IPS-NIHi11 (cell line): ENCODE data around the gene KLF15.

Experiments
- DNase-seq: peaks from one replicate; pipeline ENCODE4 v3.0.0; 2012; ENCODE audit warnings: mixed read lengths, low spot score

Gene KLF15

DNA sequence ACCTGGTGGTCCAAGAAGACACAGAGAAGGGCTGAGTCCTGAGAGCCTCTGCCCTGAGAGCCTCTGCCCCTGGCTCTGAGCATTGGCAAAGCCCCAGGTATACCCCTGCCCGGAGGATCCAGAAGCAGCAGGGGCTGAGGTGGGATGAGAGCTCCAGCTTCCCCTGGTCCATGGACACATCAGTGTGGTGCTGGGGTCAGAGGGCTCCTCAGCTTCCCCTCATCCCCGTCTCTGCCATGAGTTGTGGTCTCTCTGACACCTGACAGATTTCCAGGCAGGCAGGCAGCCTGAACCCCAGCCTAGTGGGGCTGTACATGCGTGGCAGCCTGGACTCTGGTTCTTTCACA is 3.5 kb upstream of the KLF15 start:
- DNase-seq, result no peak

GRCh38 chr3:126360046-126360713 is 3.0 kb upstream of the KLF15 start:
- no peak for DNase-seq

DNA sequence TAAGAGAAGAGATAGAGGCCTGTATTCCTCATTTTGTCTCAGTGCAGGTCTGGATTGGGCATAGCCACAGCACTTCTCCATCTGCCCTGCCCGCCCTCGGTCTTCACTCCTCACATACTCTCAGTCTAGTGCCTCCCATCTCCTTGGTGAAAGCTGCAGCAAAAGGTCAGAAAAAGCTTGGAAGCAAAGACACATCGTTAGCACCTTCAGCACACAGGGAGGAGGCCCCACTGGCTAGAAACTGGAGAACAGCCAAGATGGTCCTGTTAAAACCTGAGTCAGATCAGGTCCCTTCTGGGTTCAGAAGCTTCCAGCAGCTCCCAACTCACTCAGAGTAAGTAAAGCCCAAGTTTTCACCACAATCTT is 1.6 kb upstream of the KLF15 start:
- no peak for DNase-seq

DNA sequence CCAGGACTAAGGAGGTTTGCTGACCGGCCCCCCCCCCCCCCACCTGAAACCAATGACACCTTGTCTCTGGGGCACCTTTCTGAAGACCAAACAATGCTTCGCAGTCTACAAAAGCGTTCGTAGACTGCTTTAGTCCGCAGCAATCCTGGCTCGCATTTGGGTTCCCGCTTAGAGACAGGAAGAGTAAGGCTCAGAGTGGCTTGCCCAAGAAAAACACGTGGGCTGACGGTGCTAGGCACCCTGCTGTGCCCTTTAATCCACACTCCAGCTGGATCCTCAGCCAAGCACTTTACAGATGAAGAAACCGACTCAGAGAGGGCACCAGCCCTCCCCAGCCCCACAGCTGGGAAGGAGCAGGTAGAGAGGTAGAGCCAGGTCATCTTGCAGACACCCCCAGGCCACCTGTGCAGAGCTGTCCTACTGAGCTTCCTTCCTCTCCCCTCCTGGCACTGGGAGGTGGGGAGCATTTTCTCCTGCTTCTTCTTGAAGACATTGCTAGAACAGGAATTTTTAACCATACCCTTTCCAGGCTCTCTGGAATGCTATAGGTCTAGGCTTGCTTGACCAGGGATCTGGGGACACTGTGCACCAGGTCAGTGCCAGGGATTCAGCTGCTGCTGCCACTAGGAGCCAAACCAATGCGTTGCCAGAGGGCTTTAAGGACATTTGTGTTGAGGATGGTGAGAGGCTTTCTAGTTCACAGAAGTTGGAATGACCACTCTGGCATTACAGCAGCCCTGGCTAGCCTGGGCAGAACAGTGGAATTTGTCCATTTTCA is 1.0 kb upstream of the KLF15 start:
- DNase-seq, result peak; percentile 51

DNA sequence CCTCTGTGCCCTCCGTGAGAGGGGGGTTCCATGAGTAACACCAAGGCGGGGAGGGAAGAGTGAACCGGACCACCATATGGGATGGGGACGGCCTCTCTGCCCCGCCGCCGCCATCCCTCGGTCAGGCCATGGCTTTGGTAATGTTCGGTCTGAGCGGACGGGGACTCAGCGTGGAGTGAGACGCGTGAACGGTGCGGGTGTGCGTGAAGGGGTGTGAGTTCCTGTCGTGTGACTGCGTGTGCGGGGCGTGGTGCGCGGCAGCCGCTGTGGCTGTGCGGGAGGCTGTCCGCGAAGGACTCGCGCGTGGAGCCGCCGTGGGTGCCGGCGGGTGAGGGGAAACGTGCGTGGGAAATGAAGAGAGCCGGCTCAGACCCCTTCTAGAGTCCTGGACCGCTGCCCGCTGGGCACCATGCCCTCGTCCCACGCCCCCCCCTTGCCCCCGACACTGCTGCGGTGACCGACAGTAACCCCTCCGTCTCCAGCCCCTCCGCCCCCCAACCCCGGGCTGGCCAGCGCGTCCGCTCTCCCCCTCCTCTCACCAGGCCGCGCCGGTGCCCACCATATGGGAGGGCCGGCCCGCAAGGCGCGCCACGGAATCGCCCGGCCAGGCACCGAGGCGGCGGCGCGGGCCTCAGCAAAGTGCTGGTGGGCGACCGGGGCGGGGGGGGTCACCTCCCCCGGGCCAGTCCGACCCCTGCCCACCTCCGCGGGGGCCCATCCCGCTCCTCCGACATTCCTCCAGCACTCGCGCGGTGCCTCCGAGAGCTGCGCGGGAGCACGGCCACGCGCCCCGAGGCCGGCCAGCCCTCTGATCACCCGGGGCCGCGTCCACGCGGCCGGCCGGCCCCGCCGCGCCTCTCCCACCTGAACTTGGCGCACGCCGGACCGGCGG is 589 bp downstream of the KLF15 start:
- DNase-seq, result peak; percentile 63

DNA sequence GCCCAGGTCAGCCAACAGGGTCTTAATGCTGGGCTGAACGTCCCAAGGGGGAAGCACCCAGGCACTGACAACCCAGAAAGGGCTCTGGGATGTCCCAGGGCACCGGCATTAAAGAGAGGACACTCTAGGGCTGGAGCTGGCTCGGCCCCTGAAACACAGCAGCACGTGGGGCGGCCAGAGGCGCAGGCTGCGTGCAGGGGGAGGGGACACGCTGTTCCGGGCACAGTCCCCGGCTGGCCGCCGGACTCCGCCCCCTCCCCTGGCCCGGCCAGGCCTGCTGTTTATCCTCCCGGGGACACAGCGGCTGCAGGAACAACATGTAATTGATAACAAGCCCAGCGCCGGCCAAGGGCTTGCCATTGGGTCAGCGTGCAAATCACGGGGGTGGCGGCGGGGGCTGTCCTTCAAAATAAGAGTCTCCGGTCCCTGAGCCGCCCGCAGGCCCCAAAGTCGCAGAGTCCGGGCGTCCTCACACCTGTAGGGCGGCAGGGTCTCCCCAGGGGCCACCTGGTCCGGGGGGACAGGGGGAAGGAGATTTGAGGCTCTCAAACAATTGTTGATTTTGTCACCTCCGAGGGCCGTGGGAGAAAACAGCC is 1.3 kb downstream of the KLF15 start:
- DNase-seq, result peak; percentile 94

DNA sequence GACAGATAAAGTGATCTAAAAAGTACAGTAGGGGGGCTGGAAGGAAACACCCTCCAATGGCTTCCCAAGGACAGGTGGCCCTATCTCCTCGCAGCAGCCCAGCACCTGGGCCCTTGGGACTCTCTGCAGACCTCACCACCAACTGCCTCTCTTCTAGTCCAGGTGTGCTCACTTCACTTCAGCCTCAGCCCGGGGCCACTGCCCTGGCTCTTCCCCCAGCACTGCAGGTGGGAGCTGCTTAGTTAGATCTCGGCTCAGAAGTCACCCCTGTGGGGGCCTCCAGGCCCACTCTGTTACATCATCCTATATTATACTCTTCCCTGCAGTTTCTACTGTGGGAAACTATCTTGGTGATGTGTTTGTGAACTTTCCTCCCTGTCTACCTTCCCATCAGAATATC is 2.0 kb downstream of the KLF15 start:
- DNase-seq, result no peak

DNA sequence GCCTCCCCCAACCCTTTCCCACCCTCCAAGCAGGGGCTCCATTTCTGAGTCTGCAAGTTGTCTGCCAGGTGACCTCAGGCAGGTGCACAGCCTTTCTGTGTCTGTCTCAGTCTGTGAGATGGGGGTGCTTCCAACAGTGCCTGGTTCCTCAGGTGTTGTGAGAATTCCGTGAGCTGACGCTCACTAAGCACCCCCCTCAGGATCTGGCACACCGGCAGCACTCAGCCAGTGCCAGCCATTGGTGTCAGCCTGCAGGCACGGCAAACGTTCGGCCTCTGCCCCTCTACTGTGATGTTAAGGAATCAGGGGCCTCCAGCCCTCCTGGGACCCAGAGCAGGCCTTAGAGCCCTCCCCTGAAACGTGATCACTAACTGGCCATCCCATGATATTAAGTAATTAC is 2.4 kb downstream of the KLF15 start:
- no peak for DNase-seq

GRCh38 chr3:126353694-126354321 is 3.4 kb downstream of the KLF15 start:
- DNase-seq, result no peak

DNA sequence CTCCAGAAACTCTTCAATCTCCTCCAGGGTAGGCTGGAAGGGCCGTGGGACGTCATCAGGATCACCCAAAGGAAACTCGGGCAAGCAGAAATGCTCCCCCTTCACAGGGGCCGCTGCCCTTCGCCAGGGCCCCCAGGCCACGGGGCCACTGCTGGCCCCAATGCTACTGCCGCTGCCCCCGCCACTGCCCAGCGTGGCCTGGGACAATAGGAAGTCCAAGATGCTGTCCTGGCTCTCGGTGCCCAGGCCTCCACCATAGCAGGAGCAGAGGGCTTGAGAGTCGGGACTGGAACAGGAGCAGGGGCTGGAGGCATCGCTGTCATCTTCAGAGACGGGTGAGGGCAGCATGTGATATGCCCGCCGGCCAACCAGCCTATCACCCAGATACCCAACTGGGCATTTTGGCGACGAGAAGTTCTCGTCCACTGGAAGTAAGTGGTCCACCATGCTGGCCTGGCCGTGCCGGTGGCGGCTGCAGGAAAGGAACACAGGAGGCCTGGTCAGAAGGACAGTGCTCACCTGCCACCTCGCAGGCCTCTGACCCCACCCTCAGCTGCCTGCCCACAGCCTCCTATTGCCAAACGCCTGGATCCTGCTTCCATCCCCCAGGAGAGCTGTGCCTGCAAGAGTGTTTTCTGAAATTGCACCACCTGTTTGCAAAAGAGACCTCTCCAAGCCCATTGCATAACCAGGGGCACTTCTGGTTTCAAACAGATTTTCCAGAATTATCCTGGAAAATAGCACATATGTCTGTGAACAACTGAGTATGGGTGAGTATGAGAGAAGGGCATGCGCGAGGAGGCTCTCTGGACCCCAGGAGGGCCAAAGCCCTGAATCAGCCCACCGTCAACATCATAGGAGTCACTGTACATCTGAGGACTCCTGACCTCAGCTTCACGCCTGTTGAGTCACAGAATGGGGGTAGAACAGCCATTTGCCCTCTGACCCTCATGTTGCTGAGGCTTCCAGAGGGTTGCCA is 4.4 kb downstream of the KLF15 start:
- no peak for DNase-seq

DNA sequence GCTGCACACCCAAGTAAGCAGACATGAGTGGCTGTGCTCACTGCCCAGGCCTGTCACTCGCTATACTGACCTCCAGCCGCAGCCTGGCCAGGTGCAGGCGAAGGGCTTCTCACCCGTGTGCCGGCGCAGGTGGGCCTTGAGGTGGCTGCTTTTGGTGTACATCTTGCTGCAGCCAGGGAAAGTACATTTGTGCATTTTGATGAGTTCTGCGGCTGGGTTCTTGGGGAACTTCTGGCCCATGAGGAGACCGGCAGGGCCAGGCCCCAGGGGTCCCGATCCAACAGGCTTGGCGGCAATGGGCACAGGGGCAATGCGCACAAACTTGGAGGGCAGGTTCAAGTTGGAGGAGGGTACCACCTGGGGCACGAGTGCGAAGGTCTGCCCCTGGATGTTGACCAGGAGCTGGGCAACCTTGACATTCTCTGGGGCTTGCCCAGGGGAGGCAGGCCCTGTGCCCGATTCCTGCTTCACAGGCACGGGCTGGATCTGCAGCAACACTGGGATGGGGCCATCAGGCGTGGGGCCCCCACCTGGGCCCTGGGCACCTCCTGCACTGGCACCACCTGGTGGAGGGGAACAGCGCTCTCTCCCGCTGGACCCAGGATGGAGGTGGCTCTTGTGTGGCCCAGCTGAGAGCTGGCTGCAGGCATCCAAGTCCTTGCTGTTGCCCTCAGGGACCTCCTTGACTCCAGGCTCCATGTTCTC is 5.3 kb downstream of the KLF15 start:
- no peak for DNase-seq

DNA sequence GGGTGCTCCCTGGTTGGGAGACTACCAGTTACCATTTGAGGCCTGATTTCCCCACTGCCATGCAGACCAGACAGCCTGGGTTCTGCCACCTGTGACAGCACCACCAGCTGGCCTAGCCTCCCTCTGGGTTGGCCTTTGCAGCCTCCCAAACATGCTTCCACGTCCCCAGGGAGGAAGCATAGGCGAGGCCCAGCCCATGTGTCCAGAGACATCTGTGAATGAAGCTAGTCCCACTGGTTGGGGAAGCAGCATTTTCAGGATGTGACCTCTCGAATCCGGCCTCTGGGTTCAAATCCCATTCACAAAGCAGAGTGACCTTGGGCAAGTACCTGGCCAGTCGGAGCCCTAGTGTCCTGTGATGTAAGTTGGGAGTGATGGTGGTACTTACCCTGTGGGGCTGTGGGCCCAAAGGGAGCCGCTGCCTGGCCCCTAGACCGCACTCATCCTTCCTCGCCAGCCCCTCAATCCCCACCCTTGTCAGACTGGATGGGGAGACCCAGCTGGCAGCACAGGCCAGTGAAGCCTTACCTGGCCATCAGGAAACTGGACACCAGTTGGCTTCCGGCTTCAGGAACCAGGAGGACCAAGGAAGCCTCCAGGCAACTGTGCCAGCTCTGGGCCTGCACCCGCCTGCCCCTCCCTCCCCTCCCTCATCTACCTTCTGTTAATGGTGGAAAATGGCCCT is 6.0 kb downstream of the KLF15 start:
- no peak for DNase-seq

DNA sequence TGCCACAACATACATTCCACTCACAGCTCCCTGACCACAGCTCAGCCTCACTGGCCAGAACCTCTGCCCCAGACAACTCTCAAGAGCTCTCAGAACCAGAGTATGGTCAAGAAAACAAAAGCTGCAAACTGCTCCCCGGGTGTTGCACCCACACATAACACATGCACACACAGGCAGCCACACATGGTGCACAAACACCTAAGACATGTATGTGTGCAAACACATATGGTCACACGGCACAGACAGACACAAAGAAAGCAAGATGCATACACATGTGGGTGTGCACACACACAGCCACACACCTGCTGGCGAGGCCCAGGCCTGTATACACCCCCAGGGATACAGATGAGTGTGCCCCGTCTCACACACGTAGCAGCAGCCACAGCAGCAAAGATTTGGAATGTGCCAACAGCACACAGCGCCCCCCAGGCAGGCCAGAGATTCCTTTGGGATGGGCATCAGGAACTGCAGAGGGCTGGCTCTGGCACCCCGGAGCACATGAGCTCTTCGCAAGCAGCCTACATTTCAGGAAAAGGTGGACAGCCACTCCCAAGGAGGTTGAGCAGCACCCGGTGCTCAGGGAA is 6.6 kb downstream of the KLF15 start:
- no peak for DNase-seq

- DNase-seq, result no peak
These were observed 7.4 kb downstream of the KLF15 start for GRCh38 chr3:126349611-126350501.

GRCh38 chr3:126349071-126349470 is 8.1 kb downstream of the KLF15 start:
- DNase-seq, result no peak

DNA sequence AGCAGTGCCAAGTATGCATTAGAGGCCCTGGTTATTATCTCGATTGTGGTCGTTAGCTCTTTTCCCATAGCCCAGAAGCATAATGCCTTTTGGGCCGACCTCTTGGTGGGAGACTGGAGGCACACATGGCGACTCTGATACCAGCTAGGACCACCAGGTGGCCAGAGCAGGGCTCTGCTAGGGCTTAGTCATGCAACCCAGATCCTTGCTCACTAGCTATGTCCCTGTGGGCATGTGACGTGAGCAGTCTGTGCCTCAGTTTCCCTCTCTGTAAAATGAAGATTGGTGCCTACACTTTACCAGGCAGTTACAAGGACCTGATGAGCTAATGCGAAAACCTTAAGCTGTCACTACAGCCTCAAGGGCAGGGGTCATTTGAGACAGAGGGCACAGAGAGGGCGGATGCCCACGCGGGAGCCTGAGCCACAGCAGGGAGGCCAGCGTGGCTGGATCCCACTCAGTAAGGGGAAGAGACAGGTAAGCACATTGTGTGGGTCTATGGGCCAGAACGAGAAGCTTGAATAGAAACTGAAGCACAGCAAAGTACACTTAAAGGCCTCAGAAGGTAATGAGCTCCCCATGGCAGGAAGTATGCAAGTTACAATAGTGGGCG is 8.8 kb downstream of the KLF15 start:
- peak; percentile 42 for DNase-seq

- DNase-seq, result no peak
These were observed 9.6 kb downstream of the KLF15 start for GRCh38 chr3:126347543-126348161.
